Mesothelial cell of epicardium (in vitro differentiated cells): ENCODE results near the gene ZNF17. TPM values are rescaled to one million over a fixed set of nuclear protein-coding genes. Genes with fewer than 3 reads are reported as not detected.
"Not testable (repeated sequence)": the region's sequence is repeated elsewhere in the genome, so short reads cannot be mapped to it uniquely, and the experiment has no call there.

Experiments used
- DNase-seq, 2 experiments: peaks; one replicate each; pipeline ENCODE4 v3.0.0; 2021; ENCODE audit warnings: low spot score in 2 of 2; ENCODE audit not compliant: unreplicated experiment in 2 of 2
- H3K27ac Mint-ChIP-seq: 2 replicates; pipeline ENCODE4 v1.8.0; 2021; ENCODE audit warnings: mixed read lengths
- H3K27me3 Mint-ChIP-seq: 2 replicates; pipeline ENCODE4 v1.8.0; 2021; ENCODE audit warnings: low read depth, mixed read lengths
- H3K36me3 Mint-ChIP-seq: 2 replicates; pipeline ENCODE4 v1.8.0; 2021; ENCODE audit warnings: mixed read lengths
- H3K4me1 Mint-ChIP-seq: 2 replicates; pipeline ENCODE4 v1.8.0; 2021; ENCODE audit warnings: mixed read lengths
- H3K4me3 Mint-ChIP-seq: 2 replicates; pipeline ENCODE4 v1.8.0; 2021; ENCODE audit warnings: mild to moderate bottlenecking, moderate library complexity, mixed read lengths
- H3K9me3 Mint-ChIP-seq: 2 replicates; pipeline ENCODE4 v1.8.0; 2021; ENCODE audit warnings: mixed read lengths
- CTCF ChIP-seq: fragments of 200-600 bp; sonication (generic); IDR thresholded peaks from one replicate; pipeline ENCODE4 v1.5.0; 2021; ENCODE audit warnings: antibody characterized with exemption; ENCODE audit not compliant: unreplicated experiment
- total RNA-seq: library from RNA; stranded (reverse); gene quantifications from 3 replicates; pipeline ENCODE4 v1.2.1, GENCODE V29; 2021

ZNF17 gene
- total RNA-seq, 1 donor from 2014 or later: 17.4 TPM

- Mint-ChIP-seq H3K27ac (no peak overlapping the region), H3K4me1 (no peaks in the 10 kb centered on the region), H3K27me3 (no peaks in the 10 kb centered on the region), H3K4me3 (no peak overlapping the region), H3K36me3 (peaks cover 87% of the 10 kb centered on the region), H3K9me3 (peaks cover 54% of the 10 kb centered on the region)
- TF ChIP-seq CTCF: no peak
- DNase-seq: no peak
Observed at GRCh38 chr19:57374179-57374578, 36.8 kb upstream of the ZNF17 start.

GRCh38 chr19:57374647-57375046 is 36.3 kb upstream of the ZNF17 start:
- Mint-ChIP-seq H3K36me3 (peaks cover 90% of the 10 kb centered on the region), H3K9me3 (peaks cover 58% of the 10 kb centered on the region)
- H3K27ac Mint-ChIP-seq, H3K4me1 Mint-ChIP-seq, H3K27me3 Mint-ChIP-seq, DNase-seq, H3K4me3 Mint-ChIP-seq: not testable (repeated sequence)

- H3K9me3 Mint-ChIP-seq: peaks cover 68% of the 10 kb centered on the region
- peaks cover 87% of the 10 kb centered on the region for H3K36me3 Mint-ChIP-seq
- no peaks in the 10 kb centered on the region for H3K27me3 Mint-ChIP-seq
- no peak overlapping the region for H3K4me3 Mint-ChIP-seq
- no peaks in the 10 kb centered on the region for H3K4me1 Mint-ChIP-seq
- TF ChIP-seq CTCF: no peak
- no peak for DNase-seq
- no peak overlapping the region for H3K27ac Mint-ChIP-seq
Observed at GRCh38 chr19:57376151-57376550, 34.8 kb upstream of the ZNF17 start.

GRCh38 chr19:57377498-57378146 is 33.3 kb upstream of the ZNF17 start:
- no peak for TF ChIP-seq CTCF
- no peak overlapping the region for H3K27ac Mint-ChIP-seq
- no peak for DNase-seq
- no peaks in the 10 kb centered on the region for H3K4me1 Mint-ChIP-seq
- H3K4me3 Mint-ChIP-seq: no peak overlapping the region
- H3K27me3 Mint-ChIP-seq: no peaks in the 10 kb centered on the region
- peaks cover 67% of the 10 kb centered on the region for H3K9me3 Mint-ChIP-seq
- peaks cover 74% of the 10 kb centered on the region for H3K36me3 Mint-ChIP-seq

GRCh38 chr19:57380923-57381322 is 30.0 kb upstream of the ZNF17 start:
- Mint-ChIP-seq H3K4me1 (no peaks in the 10 kb centered on the region), H3K9me3 (peaks cover 44% of the 10 kb centered on the region), H3K27me3 (peaks cover 6% of the 10 kb centered on the region), H3K27ac (no peak overlapping the region), H3K36me3 (peaks cover 41% of the 10 kb centered on the region), H3K4me3 (no peak overlapping the region)
- no peak for TF ChIP-seq CTCF
- DNase-seq: no peak

- Mint-ChIP-seq H3K4me1 (no peaks in the 10 kb centered on the region), H3K27ac (no peak overlapping the region), H3K4me3 (no peak overlapping the region), H3K27me3 (peaks cover 9% of the 10 kb centered on the region), H3K9me3 (peaks cover 26% of the 10 kb centered on the region), H3K36me3 (peaks cover 21% of the 10 kb centered on the region)
- no peak for TF ChIP-seq CTCF
- DNase-seq: no peak
Observed at GRCh38 chr19:57382806-57383488, 28.0 kb upstream of the ZNF17 start.
